Measurements from ENCODE around the gene NCBP2L. TPM values are rescaled to one million over a fixed set of nuclear protein-coding genes. Genes with fewer than 3 reads are reported as not detected.

Gene NCBP2L
- total and polyA plus RNA-seq, 2 donors (not counting 1 experiment from before 2014, with no cell fraction given): not detected

GRCh38 chrX:107750263-107750662 is 27.3 kb upstream of the NCBP2L start:
- Histone ChIP-seq H4K20me1 (ENCODE audit: control insufficient read depth, extremely low read depth, insufficient read depth, low read length) (no peaks in the 10 kb centered on the region), H3K9ac (ENCODE audit: insufficient read depth, low read length) (no peak overlapping the region), H2AFZ (ENCODE audit: low read length) (no peak overlapping the region), H3K27ac (ENCODE audit: insufficient read depth, low read length) (no peak overlapping the region), H3K27me3 (ENCODE audit: control insufficient read depth, insufficient read depth, low read length) (no peaks in the 10 kb centered on the region), H3K36me3 (ENCODE audit: control insufficient read depth, insufficient read depth, low read length) (no peaks in the 10 kb centered on the region), H3K4me2 (ENCODE audit: extremely low read depth, insufficient read depth, low read length) (no peak overlapping the region), H3K4me1 (ENCODE audit: control insufficient read depth, extremely low read depth, insufficient read depth, low read length) (peaks cover 3% of the 10 kb centered on the region), H3K4me3 (replicated peaks in 1 of 4; ENCODE audit: control extremely low read depth in 1 of 4, insufficient read depth in 1 of 4, low read depth in 3 of 4, low read length in 4 of 4) (no peak overlapping the region), H3K79me2 (ENCODE audit: control insufficient read depth, insufficient read depth, low read length) (no peaks in the 10 kb centered on the region), H3K9me3 (ENCODE audit: control insufficient read depth, insufficient read depth, low read depth, low read length) (no peaks in the 10 kb centered on the region)
- TF ChIP-seq CTCF (conservative IDR thresholded peaks at IDR 0.05 in 1 of 2, IDR thresholded peaks at IDR 0.05 in 1 of 2; ENCODE audit: low read depth in 1 of 2, low read length in 2 of 2) (no peak), EZH2 (IDR thresholded peaks at IDR 0.05; ENCODE audit: low read length, missing control alignments) (no peak)
- DNase-seq (ENCODE audit: low read depth in 2 of 2): no peak

GRCh38 chrX:107750861-107751445 is 26.6 kb upstream of the NCBP2L start:
- no peak overlapping the region for H3K9ac ChIP-seq (ENCODE audit: insufficient read depth, low read length)
- no peak overlapping the region for H2AFZ ChIP-seq (ENCODE audit: low read length)
- no peaks in the 10 kb centered on the region for H3K27me3 ChIP-seq (ENCODE audit: control insufficient read depth, insufficient read depth, low read length)
- H3K4me1 ChIP-seq (ENCODE audit: control insufficient read depth, extremely low read depth, insufficient read depth, low read length): peaks cover 3% of the 10 kb centered on the region
- H4K20me1 ChIP-seq (ENCODE audit: control insufficient read depth, extremely low read depth, insufficient read depth, low read length): no peaks in the 10 kb centered on the region
- no peaks in the 10 kb centered on the region for H3K9me3 ChIP-seq (ENCODE audit: control insufficient read depth, insufficient read depth, low read depth, low read length)
- no peaks in the 10 kb centered on the region for H3K36me3 ChIP-seq (ENCODE audit: control insufficient read depth, insufficient read depth, low read length)
- H3K4me2 ChIP-seq (ENCODE audit: extremely low read depth, insufficient read depth, low read length): no peak overlapping the region
- no peak overlapping the region for H3K4me3 ChIP-seq (replicated peaks in 1 of 4; ENCODE audit: control extremely low read depth in 1 of 4, insufficient read depth in 1 of 4, low read depth in 3 of 4, low read length in 4 of 4)
- TF ChIP-seq CTCF (conservative IDR thresholded peaks at IDR 0.05 in 1 of 2, IDR thresholded peaks at IDR 0.05 in 1 of 2; ENCODE audit: low read depth in 1 of 2, low read length in 2 of 2): no peak
- no peak for DNase-seq (ENCODE audit: low read depth in 2 of 2)
- H3K27ac ChIP-seq (ENCODE audit: insufficient read depth, low read length): no peak overlapping the region
- H3K79me2 ChIP-seq (ENCODE audit: control insufficient read depth, insufficient read depth, low read length): no peaks in the 10 kb centered on the region

- no peak for TF ChIP-seq EZH2 (IDR thresholded peaks at IDR 0.05; ENCODE audit: low read length, missing control alignments)
- TF ChIP-seq CTCF (conservative IDR thresholded peaks at IDR 0.05 in 1 of 2, IDR thresholded peaks at IDR 0.05 in 1 of 2; ENCODE audit: low read depth in 1 of 2, low read length in 2 of 2): no peak
- no peak for DNase-seq (ENCODE audit: low read depth in 2 of 2)
- Histone ChIP-seq H3K27me3 (ENCODE audit: control insufficient read depth, insufficient read depth, low read length) (no peaks in the 10 kb centered on the region), H2AFZ (ENCODE audit: low read length) (no peak overlapping the region), H3K4me2 (ENCODE audit: extremely low read depth, insufficient read depth, low read length) (no peak overlapping the region), H3K4me1 (ENCODE audit: control insufficient read depth, extremely low read depth, insufficient read depth, low read length) (peaks cover 3% of the 10 kb centered on the region), H3K9ac (ENCODE audit: insufficient read depth, low read length) (no peak overlapping the region), H4K20me1 (ENCODE audit: control insufficient read depth, extremely low read depth, insufficient read depth, low read length) (no peaks in the 10 kb centered on the region), H3K36me3 (ENCODE audit: control insufficient read depth, insufficient read depth, low read length) (no peaks in the 10 kb centered on the region), H3K4me3 (replicated peaks in 1 of 4; ENCODE audit: control extremely low read depth in 1 of 4, insufficient read depth in 1 of 4, low read depth in 3 of 4, low read length in 4 of 4) (no peak overlapping the region), H3K79me2 (ENCODE audit: control insufficient read depth, insufficient read depth, low read length) (no peaks in the 10 kb centered on the region), H3K9me3 (ENCODE audit: control insufficient read depth, insufficient read depth, low read depth, low read length) (no peaks in the 10 kb centered on the region), H3K27ac (ENCODE audit: insufficient read depth, low read length) (no peak overlapping the region)
These were observed 25.5 kb upstream of the NCBP2L start for GRCh38 chrX:107752043-107752442.
